GM23338 (cell line): ENCODE measurements around the gene KHDC3L.

Experiments used
- EZH2 ChIP-seq: fragments of 200-600 bp; sonication (generic); IDR thresholded peaks from one replicate; pipeline ENCODE4 v1.8.0; 2017; ENCODE audit warnings: antibody characterized with exemption, mild to moderate bottlenecking, low read depth; ENCODE audit not compliant: unreplicated experiment
- EZH2phosphoT487 ChIP-seq: fragments of 200-600 bp; sonication (generic); IDR thresholded peaks from one replicate; pipeline ENCODE4 v1.8.1; 2018; ENCODE audit warnings: antibody characterized with exemption; ENCODE audit not compliant: unreplicated experiment
- JUNB ChIP-seq: IDR thresholded peaks from one replicate; pipeline ENCODE4 v1.6.1; 2016; ENCODE audit warnings: antibody characterized with exemption; ENCODE audit not compliant: unreplicated experiment
- NANOG ChIP-seq: IDR thresholded peaks from 2 replicates; pipeline ENCODE4 v1.6.1; 2016; ENCODE audit warnings: antibody characterized with exemption, borderline replicate concordance
- POLR2AphosphoS5 ChIP-seq: IDR thresholded peaks from 2 replicates; pipeline ENCODE4 v1.6.1; 2016; ENCODE audit warnings: antibody characterized with exemption, low read depth
- REST ChIP-seq: IDR thresholded peaks from one replicate; pipeline ENCODE4 v1.6.1; 2018; ENCODE audit warnings: antibody characterized with exemption; ENCODE audit not compliant: unreplicated experiment
- STAT1 ChIP-seq: IDR thresholded peaks from one replicate; pipeline ENCODE4 v1.6.1; 2016; ENCODE audit warnings: antibody characterized with exemption; ENCODE audit not compliant: unreplicated experiment
- ZNF331 ChIP-seq: fragments of 250-450 bp; sonication (Bioruptor Pico); IDR thresholded peaks from 2 replicates; pipeline ENCODE4 v1.5.0; 2020; ENCODE audit warnings: low read depth, mild to moderate bottlenecking, moderate library complexity
- ZNF462 ChIP-seq: fragments of 250-450 bp; sonication (Bioruptor Pico); IDR thresholded peaks from 2 replicates; pipeline ENCODE4 v1.5.0; 2020; ENCODE audit warnings: mild to moderate bottlenecking, moderate library complexity
- TF ChIP-seq, protein P1 (sequence below), 2 experiments: fragments of 200-600 bp in 1 of 2; sonication (generic) in 1 of 2; conservative IDR thresholded peaks; 2 replicates each; pipeline versions ENCODE4 v1.5.1 to v1.6.1; 2016 to 2017; ENCODE audit warnings: antibody characterized with exemption in 2 of 2, low read depth in 2 of 2, mild to moderate bottlenecking in 2 of 2, moderate library complexity in 1 of 2

DNA sequence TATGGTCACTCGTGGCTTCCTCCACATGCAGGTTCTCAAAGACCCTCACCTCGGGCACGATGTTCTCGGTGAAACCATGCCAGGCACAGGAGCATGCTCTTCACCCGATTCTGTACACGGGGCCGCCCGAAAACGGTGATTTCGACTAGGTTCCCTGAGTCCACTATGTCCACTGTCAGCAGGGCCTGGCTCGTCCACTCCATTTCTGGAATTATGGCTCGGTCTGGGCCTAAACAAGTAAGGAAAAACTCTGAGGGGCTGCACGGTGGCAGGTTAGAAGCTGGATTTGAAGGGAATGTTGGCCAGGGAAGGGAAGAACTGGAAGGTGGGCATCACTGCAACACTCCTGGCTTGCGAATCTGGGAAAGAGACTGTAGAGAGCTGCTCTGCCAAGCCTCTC, 6.7 kb downstream of the KHDC3L start:
- TF ChIP-seq, protein P1, sequence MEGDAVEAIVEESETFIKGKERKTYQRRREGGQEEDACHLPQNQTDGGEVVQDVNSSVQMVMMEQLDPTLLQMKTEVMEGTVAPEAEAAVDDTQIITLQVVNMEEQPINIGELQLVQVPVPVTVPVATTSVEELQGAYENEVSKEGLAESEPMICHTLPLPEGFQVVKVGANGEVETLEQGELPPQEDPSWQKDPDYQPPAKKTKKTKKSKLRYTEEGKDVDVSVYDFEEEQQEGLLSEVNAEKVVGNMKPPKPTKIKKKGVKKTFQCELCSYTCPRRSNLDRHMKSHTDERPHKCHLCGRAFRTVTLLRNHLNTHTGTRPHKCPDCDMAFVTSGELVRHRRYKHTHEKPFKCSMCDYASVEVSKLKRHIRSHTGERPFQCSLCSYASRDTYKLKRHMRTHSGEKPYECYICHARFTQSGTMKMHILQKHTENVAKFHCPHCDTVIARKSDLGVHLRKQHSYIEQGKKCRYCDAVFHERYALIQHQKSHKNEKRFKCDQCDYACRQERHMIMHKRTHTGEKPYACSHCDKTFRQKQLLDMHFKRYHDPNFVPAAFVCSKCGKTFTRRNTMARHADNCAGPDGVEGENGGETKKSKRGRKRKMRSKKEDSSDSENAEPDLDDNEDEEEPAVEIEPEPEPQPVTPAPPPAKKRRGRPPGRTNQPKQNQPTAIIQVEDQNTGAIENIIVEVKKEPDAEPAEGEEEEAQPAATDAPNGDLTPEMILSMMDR (conservative IDR thresholded peaks at IDR 0.05; ENCODE audit: low read depth in 2 of 2): no peak
- no peak for TF ChIP-seq REST
- no peak for TF ChIP-seq EZH2
- no peak for TF ChIP-seq EZH2phosphoT487
- no peak for TF ChIP-seq STAT1
- TF ChIP-seq POLR2AphosphoS5: no peak
- no peak for TF ChIP-seq JUNB
- TF ChIP-seq NANOG: no peak
- TF ChIP-seq ZNF462 (CRISPR knock-in tag): no peak
- no peak for TF ChIP-seq ZNF331 (CRISPR knock-in tag)
